ENCODE measurements around the gene MS4A4E.
"Not testable (repeated sequence)": the region's sequence is repeated elsewhere in the genome, so short reads cannot be mapped to it uniquely, and the experiment has no call there.

The MS4A4E gene

DNA sequence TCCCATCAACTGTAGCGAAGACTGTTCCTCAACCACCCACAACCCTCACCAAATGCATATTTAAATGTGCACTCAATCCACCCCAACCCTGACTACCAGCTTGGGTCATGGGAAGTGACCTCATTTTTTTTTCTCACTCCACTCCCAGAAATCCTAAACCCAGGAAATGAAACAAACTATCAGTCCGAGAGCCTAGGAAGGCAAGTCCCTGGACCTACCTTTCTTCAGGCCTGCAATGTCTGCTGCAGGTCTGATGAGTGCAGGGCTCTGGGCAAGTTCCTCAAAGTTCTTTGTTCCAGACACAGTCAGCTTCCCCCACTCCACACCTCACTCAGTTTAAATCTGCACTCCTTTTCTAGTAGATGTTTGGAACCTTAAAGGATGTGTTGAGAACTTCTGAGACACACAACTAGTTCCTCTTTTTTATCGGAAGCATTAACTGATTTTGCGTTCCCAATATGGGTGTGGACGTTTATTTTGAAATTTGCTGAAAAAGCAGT lies at the start of gene MS4A4E:
Gene MS4A4E (minus strand): TSS at position 398 of the 500 bp plus-strand sequence. CDS start 13,082 bp downstream, outside the sequence.
- no peak within 1 kb of the TSS for H3K4me3 ChIP-seq (replicated peaks; ENCODE audit: low read depth, low read length)
- no peak for DNase-seq (ENCODE audit: extremely low read depth, low read depth)
- no peak for TF ChIP-seq CTCF (IDR thresholded peaks at IDR 0.05; ENCODE audit: low read depth, low read length, missing control alignments)

DNA sequence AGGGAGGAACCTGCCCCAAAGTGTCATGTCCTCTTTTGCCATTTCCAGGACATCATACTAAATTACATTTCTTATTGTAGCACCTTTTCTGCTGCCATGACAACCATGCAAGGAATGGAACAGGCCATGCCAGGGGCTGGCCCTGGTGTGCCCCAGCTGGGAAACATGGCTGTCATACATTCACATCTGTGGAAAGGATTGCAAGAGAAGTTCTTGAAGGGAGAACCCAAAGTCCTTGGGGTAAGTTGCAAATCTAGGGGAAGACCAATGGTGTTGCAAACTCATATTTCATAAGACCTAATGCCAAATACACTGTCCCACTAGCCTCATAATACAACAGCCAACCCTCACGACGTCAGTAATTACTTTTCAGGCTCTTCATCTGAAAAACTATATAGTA lies 49.2 kb upstream of the MS4A4E start:
- H3K4me3 ChIP-seq (replicated peaks; ENCODE audit: low read depth, low read length), result no peak overlapping the region

DNA sequence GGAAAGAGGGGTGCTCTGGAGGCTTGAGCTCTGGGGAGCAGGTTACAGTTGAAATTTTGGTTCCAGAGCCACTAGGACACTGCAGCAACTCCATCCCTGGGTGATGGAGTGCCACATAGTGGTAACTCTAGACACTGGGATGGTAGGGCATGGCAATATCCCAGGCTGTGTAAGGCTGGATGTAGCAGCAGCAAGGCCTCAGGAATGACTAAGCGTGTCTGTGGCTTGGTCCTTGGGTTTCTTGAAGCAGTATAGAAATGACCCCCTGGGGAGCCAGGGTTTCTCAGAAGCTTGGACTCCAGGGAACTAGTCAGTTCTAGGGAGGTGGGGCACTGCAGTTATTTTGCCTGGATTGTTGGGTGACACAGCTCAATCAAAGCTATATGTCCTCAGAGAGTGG lies 45.6 kb upstream of the MS4A4E start:
- no peak for DNase-seq (ENCODE audit: extremely low read depth, low read depth)
- no peak for TF ChIP-seq CTCF (IDR thresholded peaks at IDR 0.05; ENCODE audit: low read depth, low read length, missing control alignments)
- H3K4me3 ChIP-seq (replicated peaks; ENCODE audit: low read depth, low read length), result no peak overlapping the region

More for the DNA sequence above, 49.2 kb upstream of the MS4A4E start:
- no peak for DNase-seq (ENCODE audit: extremely low read depth, low read depth)
- no peak for TF ChIP-seq CTCF (IDR thresholded peaks at IDR 0.05; ENCODE audit: low read depth, low read length, missing control alignments)

DNA sequence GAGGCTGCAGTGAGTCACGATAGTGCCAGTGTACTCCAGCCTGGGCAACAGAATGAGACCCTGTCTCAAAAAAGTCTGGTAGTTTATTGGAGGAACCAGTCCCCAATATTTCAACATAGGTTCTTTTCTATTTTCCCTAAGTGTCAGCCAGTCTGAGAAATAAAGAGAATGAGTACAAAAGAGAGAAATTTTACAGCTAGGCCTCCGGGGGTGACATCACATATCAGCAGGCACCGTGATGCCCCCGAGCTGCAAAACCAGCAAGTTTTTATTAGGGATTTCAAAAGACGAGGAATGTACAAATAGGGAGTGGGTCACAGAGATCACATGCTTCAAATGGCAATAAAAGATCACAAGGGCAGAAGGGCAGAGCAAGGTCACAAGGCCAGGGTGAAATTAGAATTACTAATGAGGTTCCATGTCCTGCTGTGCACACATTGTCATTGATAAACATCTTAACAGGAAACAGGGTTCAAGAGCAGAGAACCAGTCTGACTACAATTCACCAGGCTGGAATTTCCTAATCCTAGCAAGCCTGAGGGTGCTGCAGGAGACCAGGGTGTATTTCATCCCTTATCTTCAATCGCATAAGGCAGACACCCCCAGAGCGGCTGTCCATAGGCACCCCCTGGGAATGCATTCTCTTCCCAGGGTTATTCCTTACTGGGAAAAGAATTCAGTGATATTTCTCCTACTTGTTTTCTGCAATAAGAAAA lies 42.6 kb upstream of the MS4A4E start:
- H3K4me3 ChIP-seq (replicated peaks; ENCODE audit: low read depth, low read length); DNase-seq (ENCODE audit: extremely low read depth, low read depth): not testable (repeated sequence)

DNA sequence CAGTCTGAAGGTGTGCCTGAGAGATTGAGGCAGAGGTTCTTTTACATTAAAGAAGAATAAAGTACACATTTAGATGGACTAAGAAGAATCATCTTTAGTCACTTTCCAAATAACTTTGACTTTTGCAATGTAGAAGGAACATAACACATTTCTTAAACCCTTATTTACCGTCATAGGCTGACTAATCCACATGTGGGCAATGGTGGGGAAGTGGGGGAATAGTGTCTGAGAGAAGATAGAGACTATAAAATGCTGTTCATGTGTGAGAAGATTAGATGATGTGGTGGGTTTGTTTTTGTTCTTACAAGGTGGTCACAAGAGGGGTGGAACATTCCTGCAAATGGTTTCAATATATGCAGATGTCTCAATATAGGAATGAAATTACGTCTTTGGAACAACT lies 39.3 kb upstream of the MS4A4E start:
- no peak for TF ChIP-seq CTCF (IDR thresholded peaks at IDR 0.05; ENCODE audit: low read depth, low read length, missing control alignments)
- no peak for DNase-seq (ENCODE audit: extremely low read depth, low read depth)
- H3K4me3 ChIP-seq (replicated peaks; ENCODE audit: low read depth, low read length), result no peak overlapping the region

DNA sequence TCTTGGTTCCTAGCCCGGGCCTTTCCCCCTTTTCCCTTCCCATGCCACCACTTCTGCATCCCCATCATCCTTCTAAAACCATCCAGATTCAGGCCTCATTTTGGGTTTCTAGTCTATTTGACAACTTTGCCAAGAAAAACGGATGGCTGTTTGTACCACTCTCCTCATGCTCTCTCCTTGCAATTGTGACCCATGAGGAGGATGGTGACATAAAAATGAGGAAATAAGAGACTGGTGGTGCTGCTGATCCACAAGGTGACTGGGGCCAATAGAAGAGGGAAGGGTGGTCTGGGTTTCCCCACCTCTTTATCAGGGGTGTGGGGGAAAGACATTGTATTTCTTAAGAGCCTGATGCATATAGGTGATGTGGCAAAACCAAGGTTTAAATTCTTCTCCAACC lies 38.5 kb upstream of the MS4A4E start:
- TF ChIP-seq CTCF (IDR thresholded peaks at IDR 0.05; ENCODE audit: low read depth, low read length, missing control alignments), result no peak
- H3K4me3 ChIP-seq (replicated peaks; ENCODE audit: low read depth, low read length), result no peak overlapping the region
- DNase-seq (ENCODE audit: extremely low read depth, low read depth), result no peak

DNA sequence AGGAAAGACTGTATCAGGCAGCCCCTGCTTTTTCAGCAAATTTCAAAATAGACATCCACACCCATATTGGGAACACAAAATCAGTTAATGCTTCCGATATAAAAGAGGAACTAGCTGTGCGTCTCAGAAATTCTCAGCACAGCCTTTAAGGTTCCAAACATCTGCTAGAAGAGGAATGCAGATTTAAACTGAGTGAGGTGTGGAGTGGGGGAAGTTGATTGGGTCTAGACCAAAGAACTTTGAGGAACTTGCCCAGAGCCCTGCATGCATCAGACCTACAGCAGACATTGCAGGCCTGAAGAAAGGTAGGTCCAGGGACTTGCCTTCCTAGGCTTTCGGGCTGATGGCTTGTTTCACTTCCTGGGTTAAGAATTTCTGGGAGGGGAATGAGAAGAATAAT lies 37.5 kb upstream of the MS4A4E start, which contains the start of gene MS4A4A:
Gene MS4A4A (plus strand): TSS at position 255 of the 400 bp plus-strand sequence. CDS start 10 bp downstream, at position 265.
- DNase-seq (ENCODE audit: extremely low read depth, low read depth), result no peak
- no peak for TF ChIP-seq CTCF (IDR thresholded peaks at IDR 0.05; ENCODE audit: low read depth, low read length, missing control alignments)
- no peak within 1 kb of the TSS for H3K4me3 ChIP-seq (replicated peaks; ENCODE audit: low read depth, low read length)
